ENCODE results near the gene ZSWIM9.

The ZSWIM9 gene

DNA sequence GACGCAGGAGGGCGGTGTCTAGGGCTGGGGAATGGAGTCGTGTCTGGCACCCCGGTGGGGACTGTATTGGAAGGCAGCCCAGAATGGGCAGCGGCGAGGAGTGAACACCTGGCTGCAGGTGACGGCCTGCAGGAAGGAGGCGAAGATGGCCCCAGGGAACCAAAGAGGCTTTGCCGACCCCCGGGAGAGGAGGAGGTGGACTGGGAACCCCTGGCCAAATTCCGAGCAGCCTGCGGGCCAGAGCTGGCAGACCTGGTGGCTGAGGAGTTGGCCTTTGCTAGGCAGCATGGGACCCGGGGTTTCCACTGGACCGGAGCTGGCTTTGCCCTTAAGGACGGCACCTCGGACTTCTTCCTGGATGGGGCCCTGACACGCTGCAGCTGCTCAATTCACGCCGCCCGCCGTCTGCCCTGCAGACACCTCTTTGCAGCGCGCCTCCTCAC is 25.9 kb downstream of the ZSWIM9 start:
- H3K4me2 ChIP-seq (ENCODE audit: low read length), result no peak overlapping the region
- no peaks in the 10 kb centered on the region for H3K27me3 ChIP-seq (ENCODE audit: insufficient read depth, low read length, poor library complexity)
- no peak overlapping the region for H3K27ac ChIP-seq (ENCODE audit: low read depth, low read length)
- no peak overlapping the region for H4K5ac ChIP-seq (ENCODE audit: low read length)
- no peak overlapping the region for H3K18ac ChIP-seq (ENCODE audit: low read length)
- no peak overlapping the region for H3K56ac ChIP-seq (ENCODE audit: low read length)
- no peak overlapping the region for H2BK120ac ChIP-seq (ENCODE audit: low read depth, low read length)
- WGBS (ENCODE audit: extremely low coverage, insufficient coverage, low lambda C conversion rate), result no CpG with 5 or more reads among the region's 23 CpGs
- no peak overlapping the region for H4K8ac ChIP-seq (ENCODE audit: low read depth, low read length)
- H2BK15ac ChIP-seq (replicated peaks; ENCODE audit: low read depth), result no peak overlapping the region
- no peak overlapping the region for H3K23ac ChIP-seq (ENCODE audit: low read length)
- H3K36me3 ChIP-seq (ENCODE audit: control insufficient read depth, insufficient read depth, low read length), result no peaks in the 10 kb centered on the region
- H3K9ac ChIP-seq (ENCODE audit: low read length), result no peak overlapping the region
- H2BK5ac ChIP-seq (ENCODE audit: low read length), result no peak overlapping the region
- H3K4me1 ChIP-seq (ENCODE audit: control insufficient read depth, low read depth, low read length), result no peaks in the 10 kb centered on the region
- H3K4me3 ChIP-seq (ENCODE audit: low read length), result no peak overlapping the region
- H3K4ac ChIP-seq (ENCODE audit: low read depth, low read length), result no peak overlapping the region
- DNase-seq, result no peak
- no peaks in the 10 kb centered on the region for H3K79me2 ChIP-seq (ENCODE audit: control insufficient read depth, insufficient read depth, low read length)
- H3K79me1 ChIP-seq (ENCODE audit: low read length), result no peaks in the 10 kb centered on the region
- no peak overlapping the region for H2AK5ac ChIP-seq (ENCODE audit: low read length)

DNA sequence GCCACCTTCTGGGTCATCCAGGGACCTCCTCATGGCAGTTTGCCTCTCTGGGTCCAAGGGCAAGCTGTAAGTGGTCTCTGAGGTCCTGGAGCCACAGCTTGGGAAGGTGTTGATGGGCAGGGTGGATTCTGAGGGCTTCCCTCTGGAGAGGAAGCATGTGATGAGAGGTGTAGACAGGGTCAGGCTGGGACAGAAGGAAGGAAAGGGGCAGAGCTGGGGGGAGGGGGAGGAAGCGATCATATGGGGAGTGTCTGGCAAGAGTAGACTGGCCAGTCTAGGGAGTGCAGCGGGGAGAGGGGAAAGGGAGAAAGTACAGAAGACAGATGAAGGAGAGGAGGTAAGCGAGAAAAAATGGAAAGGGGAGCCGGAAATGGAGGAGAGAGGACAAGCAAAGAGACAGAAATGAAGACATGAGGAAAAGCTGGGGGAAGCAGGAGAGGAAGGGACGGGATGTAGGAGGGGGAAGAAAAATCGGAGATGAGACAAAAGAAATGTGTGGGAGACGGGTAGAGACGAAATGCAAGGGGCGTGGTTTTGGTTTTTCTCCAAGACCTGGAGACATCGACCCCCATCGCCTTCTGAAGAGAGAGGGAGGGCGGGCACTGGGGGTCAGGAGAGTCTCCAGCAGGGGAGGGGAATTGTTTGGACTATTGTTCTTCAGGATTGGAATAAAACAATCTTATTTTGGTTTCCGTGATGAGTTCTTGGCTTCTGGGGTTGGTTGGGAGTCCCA is 26.6 kb downstream of the ZSWIM9 start:
- H3K18ac ChIP-seq (ENCODE audit: low read length), result no peak overlapping the region
- no peak overlapping the region for H2BK5ac ChIP-seq (ENCODE audit: low read length)
- no peaks in the 10 kb centered on the region for H3K4me1 ChIP-seq (ENCODE audit: control insufficient read depth, low read depth, low read length)
- H4K8ac ChIP-seq (ENCODE audit: low read depth, low read length), result no peak overlapping the region
- H2BK15ac ChIP-seq (replicated peaks; ENCODE audit: low read depth), result no peak overlapping the region
- H3K9ac ChIP-seq (ENCODE audit: low read length), result no peak overlapping the region
- H3K79me1 ChIP-seq (ENCODE audit: low read length), result no peaks in the 10 kb centered on the region
- no peak overlapping the region for H3K4me2 ChIP-seq (ENCODE audit: low read length)
- no peak overlapping the region for H3K27ac ChIP-seq (ENCODE audit: low read depth, low read length)
- H2AK5ac ChIP-seq (ENCODE audit: low read length), result no peak overlapping the region
- no peak overlapping the region for H4K5ac ChIP-seq (ENCODE audit: low read length)
- no peaks in the 10 kb centered on the region for H3K79me2 ChIP-seq (ENCODE audit: control insufficient read depth, insufficient read depth, low read length)
- no peak overlapping the region for H3K23ac ChIP-seq (ENCODE audit: low read length)
- H2BK120ac ChIP-seq (ENCODE audit: low read depth, low read length), result no peak overlapping the region
- no peaks in the 10 kb centered on the region for H3K36me3 ChIP-seq (ENCODE audit: control insufficient read depth, insufficient read depth, low read length)
- no peak overlapping the region for H3K4me3 ChIP-seq (ENCODE audit: low read length)
- H3K4ac ChIP-seq (ENCODE audit: low read depth, low read length), result no peak overlapping the region
- no peaks in the 10 kb centered on the region for H3K27me3 ChIP-seq (ENCODE audit: insufficient read depth, low read length, poor library complexity)
- H3K56ac ChIP-seq (ENCODE audit: low read length), result no peak overlapping the region
- WGBS (ENCODE audit: extremely low coverage, insufficient coverage, low lambda C conversion rate), result 100% methylated on average over 3 of the region's 13 CpGs
- peak; percentile 45 for DNase-seq

DNA sequence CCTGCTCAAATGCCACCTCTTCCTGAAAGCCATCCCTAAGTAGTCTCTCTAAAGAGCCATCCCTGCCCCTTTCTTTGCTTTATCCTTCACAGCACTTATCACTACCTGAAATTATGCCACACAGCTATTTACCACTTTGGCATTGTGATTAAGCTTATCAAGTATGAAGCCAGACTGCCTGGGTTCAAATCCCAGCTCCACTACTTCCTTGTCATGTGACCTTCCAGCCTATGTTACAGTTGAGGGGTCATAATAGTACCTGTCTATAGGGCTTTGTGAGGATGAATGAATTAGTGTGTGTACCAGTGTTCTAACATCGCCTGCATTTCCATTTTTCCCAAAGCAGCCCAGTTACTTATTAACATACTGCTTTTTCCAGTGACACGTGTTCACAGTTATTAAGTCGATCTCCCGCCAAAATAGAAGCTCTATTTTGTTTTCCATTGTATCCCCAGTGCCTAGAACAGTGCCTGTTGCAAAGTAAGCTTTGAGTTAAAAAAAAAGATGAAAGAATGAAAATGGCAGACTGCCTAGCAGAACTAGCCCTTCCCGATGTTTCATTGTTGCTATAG is 32.8 kb downstream of the ZSWIM9 start:
- no peak overlapping the region for H4K8ac ChIP-seq (ENCODE audit: low read depth, low read length)
- H2BK5ac ChIP-seq (ENCODE audit: low read length), result no peak overlapping the region
- H3K4ac ChIP-seq (ENCODE audit: low read depth, low read length), result no peak overlapping the region
- no peaks in the 10 kb centered on the region for H3K27me3 ChIP-seq (ENCODE audit: insufficient read depth, low read length, poor library complexity)
- peak overlapping the region; percentile 63 for H3K9ac ChIP-seq (ENCODE audit: low read length)
- peaks cover 2% of the 10 kb centered on the region for H3K4me1 ChIP-seq (ENCODE audit: control insufficient read depth, low read depth, low read length)
- no peak for DNase-seq
- H2AK5ac ChIP-seq (ENCODE audit: low read length), result no peak overlapping the region
- H2BK15ac ChIP-seq (replicated peaks; ENCODE audit: low read depth), result no peak overlapping the region
- H3K36me3 ChIP-seq (ENCODE audit: control insufficient read depth, insufficient read depth, low read length), result no peaks in the 10 kb centered on the region
- peak overlapping the region; percentile 47 for H3K4me2 ChIP-seq (ENCODE audit: low read length)
- H3K4me3 ChIP-seq (ENCODE audit: low read length), result peak overlapping the region; percentile 11
- no peak overlapping the region for H3K23ac ChIP-seq (ENCODE audit: low read length)
- peak overlapping the region; percentile 83 for H3K56ac ChIP-seq (ENCODE audit: low read length)
- no peak overlapping the region for H4K5ac ChIP-seq (ENCODE audit: low read length)
- H2BK120ac ChIP-seq (ENCODE audit: low read depth, low read length), result no peak overlapping the region
- WGBS (ENCODE audit: extremely low coverage, insufficient coverage, low lambda C conversion rate), result no CpG with 5 or more reads among the region's 5 CpGs
- H3K79me1 ChIP-seq (ENCODE audit: low read length), result no peaks in the 10 kb centered on the region
- H3K18ac ChIP-seq (ENCODE audit: low read length), result no peak overlapping the region
- H3K27ac ChIP-seq (ENCODE audit: low read depth, low read length), result no peak overlapping the region
- H3K79me2 ChIP-seq (ENCODE audit: control insufficient read depth, insufficient read depth, low read length), result no peaks in the 10 kb centered on the region

DNA sequence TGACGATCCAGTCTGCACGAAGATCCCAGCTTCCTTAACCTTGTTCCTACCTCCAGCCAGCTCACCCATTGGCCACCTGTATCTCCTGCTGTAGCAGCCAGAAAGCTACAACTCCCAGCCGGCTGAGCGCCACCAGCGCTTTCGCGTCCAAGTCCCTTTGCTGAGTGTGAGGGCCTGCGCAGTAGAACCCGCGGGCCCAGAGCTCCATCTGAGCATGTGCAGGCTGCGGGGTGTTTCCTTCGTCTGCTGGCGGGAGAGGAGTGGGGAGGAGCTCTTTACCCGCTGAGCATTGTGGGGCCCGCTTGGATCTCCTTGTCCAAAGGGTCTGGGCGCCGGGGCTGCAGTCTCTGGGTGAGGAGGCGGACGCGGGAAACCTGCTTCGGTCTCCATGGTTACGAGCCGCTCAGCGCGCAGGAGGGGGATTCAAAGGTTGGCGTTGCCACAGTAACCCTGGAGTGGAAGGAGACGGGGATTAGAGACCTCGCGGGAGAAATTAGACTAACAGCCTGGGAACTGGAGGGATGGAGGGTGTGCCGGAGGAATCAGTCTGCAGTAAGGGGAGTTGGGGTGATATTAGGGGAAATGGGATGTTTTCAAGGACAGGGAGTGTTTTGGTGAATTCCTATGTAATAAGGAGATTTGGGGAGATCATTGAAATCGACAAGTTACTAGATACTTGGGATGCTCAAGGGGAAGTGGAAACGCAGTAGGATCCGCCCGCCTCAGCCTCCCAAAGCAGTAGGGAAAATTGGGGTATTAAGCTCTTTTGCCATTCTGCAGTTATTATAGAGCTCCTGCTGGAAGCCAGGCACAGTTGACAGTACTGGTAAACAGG is 33.5 kb downstream of the ZSWIM9 start:
- Histone ChIP-seq H3K27me3 (ENCODE audit: insufficient read depth, low read length, poor library complexity) (no peaks in the 10 kb centered on the region), H3K23ac (ENCODE audit: low read length) (no peak overlapping the region), H3K4me3 (ENCODE audit: low read length) (peak overlapping the region; percentile 76), H3K56ac (ENCODE audit: low read length) (peak overlapping the region; percentile 83), H2BK120ac (ENCODE audit: low read depth, low read length) (no peak overlapping the region), H2BK5ac (ENCODE audit: low read length) (no peak overlapping the region), H4K5ac (ENCODE audit: low read length) (no peak overlapping the region), H2AK5ac (ENCODE audit: low read length) (no peak overlapping the region), H3K18ac (ENCODE audit: low read length) (no peak overlapping the region), H3K4me2 (ENCODE audit: low read length) (peak overlapping the region; percentile 88), H3K4ac (ENCODE audit: low read depth, low read length) (no peak overlapping the region), H4K8ac (ENCODE audit: low read depth, low read length) (no peak overlapping the region), H3K9ac (ENCODE audit: low read length) (peak overlapping the region; percentile 63), H3K27ac (ENCODE audit: low read depth, low read length) (no peak overlapping the region), H3K79me1 (ENCODE audit: low read length) (no peaks in the 10 kb centered on the region), H3K36me3 (ENCODE audit: control insufficient read depth, insufficient read depth, low read length) (no peaks in the 10 kb centered on the region), H3K4me1 (ENCODE audit: control insufficient read depth, low read depth, low read length) (peaks cover 2% of the 10 kb centered on the region), H2BK15ac (replicated peaks; ENCODE audit: low read depth) (no peak overlapping the region), H3K79me2 (ENCODE audit: control insufficient read depth, insufficient read depth, low read length) (no peaks in the 10 kb centered on the region)
- DNase-seq, result peak; percentile 100
- no CpG with 5 or more reads among the region's 34 CpGs for WGBS (ENCODE audit: extremely low coverage, insufficient coverage, low lambda C conversion rate)

DNA sequence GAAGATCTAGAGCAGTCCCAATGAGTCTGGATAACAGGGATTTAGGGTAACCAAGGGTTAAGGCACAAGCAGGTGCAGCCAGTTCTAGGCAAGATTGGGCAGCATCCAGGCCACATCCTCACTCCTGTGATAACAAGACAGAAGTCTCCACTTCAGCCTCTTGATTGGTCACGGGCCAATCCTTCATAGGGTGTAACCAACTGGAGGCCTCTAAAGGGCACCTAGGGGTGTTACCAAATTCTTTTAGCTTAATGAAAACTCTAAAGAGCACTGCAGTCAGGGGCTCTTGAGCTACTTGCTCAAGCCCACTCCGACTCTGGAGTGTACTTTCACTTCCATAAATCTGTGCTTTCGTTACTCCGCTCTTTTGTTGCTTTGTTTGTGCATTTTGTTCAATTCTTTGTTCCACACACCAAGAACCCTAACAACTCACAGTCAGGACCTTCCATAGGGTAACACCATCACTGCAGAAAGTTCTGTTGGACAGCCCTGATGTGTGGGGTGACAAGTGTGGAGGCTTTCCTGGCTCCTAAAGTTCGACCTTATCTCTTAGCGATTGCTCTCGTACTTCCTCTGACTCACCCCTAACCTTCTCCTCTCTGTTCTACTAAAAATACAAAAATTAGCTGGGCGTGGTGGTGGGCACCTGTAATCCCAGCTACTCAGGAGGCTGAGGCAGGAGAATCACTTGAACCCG is 36.1 kb downstream of the ZSWIM9 start:
- H3K4ac ChIP-seq (ENCODE audit: low read depth, low read length), result no peak overlapping the region
- no peak overlapping the region for H3K23ac ChIP-seq (ENCODE audit: low read length)
- H3K79me1 ChIP-seq (ENCODE audit: low read length), result no peaks in the 10 kb centered on the region
- H3K27ac ChIP-seq (ENCODE audit: low read depth, low read length), result no peak overlapping the region
- no peak for DNase-seq
- WGBS (ENCODE audit: extremely low coverage, insufficient coverage, low lambda C conversion rate), result no CpG with 5 or more reads among the region's 9 CpGs
- peaks cover 2% of the 10 kb centered on the region for H3K4me1 ChIP-seq (ENCODE audit: control insufficient read depth, low read depth, low read length)
- no peaks in the 10 kb centered on the region for H3K27me3 ChIP-seq (ENCODE audit: insufficient read depth, low read length, poor library complexity)
- no peak overlapping the region for H3K9ac ChIP-seq (ENCODE audit: low read length)
- H4K8ac ChIP-seq (ENCODE audit: low read depth, low read length), result no peak overlapping the region
- H2BK15ac ChIP-seq (replicated peaks; ENCODE audit: low read depth), result no peak overlapping the region
- no peak overlapping the region for H3K56ac ChIP-seq (ENCODE audit: low read length)
- no peak overlapping the region for H2AK5ac ChIP-seq (ENCODE audit: low read length)
- no peak overlapping the region for H4K5ac ChIP-seq (ENCODE audit: low read length)
- no peaks in the 10 kb centered on the region for H3K36me3 ChIP-seq (ENCODE audit: control insufficient read depth, insufficient read depth, low read length)
- H3K79me2 ChIP-seq (ENCODE audit: control insufficient read depth, insufficient read depth, low read length), result no peaks in the 10 kb centered on the region
- H3K4me3 ChIP-seq (ENCODE audit: low read length), result no peak overlapping the region
- no peak overlapping the region for H2BK5ac ChIP-seq (ENCODE audit: low read length)
- H3K18ac ChIP-seq (ENCODE audit: low read length), result no peak overlapping the region
- H2BK120ac ChIP-seq (ENCODE audit: low read depth, low read length), result no peak overlapping the region
- no peak overlapping the region for H3K4me2 ChIP-seq (ENCODE audit: low read length)

Measured in mesendoderm (in vitro differentiated cells).